ENCODE measurements around the gene AIP. TPM values are rescaled to one million over a fixed set of nuclear protein-coding genes. Genes with fewer than 3 reads are reported as not detected.

The AIP gene
- total and polyA plus RNA-seq, 2 of the 8 experiments (the other 6 are each of a cell fraction or from before 2014, with no cell fraction given), result 29.8 to 54.4 TPM

DNA sequence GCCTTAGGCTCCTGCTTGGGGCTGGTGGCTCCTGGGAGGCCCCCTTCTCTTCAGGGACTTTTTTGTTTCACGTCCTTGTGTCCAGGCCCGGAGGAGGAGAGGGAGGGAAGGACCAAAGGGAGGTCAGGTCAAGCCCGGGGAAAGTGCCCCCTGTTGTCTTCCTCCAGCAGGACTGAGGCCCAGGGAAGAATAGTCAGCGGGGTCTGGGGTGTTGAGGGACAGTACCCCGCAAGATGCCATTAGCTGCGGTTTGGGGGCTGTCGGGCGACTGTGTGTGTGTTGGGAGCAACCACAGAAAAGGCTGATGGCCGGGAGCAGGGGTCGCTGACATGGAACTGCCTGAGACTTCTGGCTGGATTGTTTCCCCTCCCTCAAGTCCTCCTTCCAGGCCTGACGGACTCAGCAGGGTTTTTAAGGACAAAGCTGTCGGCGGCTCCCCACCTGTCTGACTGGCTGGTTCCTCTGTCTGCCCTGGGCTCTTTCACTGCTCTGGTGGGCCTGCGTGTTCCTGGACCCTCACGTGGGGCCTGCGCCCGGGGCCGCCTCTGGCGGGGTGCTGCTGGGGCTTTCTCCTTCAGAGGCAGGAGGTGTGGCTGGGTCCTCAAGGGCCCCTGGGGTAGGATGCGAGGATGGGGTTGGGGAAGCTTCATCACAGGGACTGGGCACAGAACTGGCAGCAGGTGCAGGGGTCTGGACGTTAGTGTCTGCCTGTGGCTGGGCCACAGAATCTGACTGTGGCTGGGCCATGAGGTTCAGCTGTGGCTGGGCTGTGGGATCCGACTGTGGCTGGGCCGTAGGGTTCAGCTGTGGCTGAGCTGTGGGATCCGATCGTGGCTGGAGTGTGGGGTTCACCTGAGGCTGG lies 31.8 kb upstream of the AIP start:
- no peaks in the 10 kb centered on the region for H3K4me1 ChIP-seq (replicated peaks in 1 of 4; ENCODE audit: control insufficient read depth in 3 of 4, insufficient read depth in 4 of 4, low read length in 3 of 4)
- H3K4ac ChIP-seq (replicated peaks; ENCODE audit: insufficient read length, low read depth, low read length), result no peak overlapping the region
- no peaks in the 10 kb centered on the region for H3K79me2 ChIP-seq (ENCODE audit: control insufficient read depth in 1 of 2, insufficient read depth in 2 of 2, low read length in 2 of 2)
- H2BK5ac ChIP-seq (ENCODE audit: low read depth, low read length), result no peak overlapping the region
- no peak overlapping the region for H3K23ac ChIP-seq (ENCODE audit: insufficient read length)
- DNase-seq (ENCODE audit: low read depth in 1 of 2, low spot score in 2 of 2) (no peak), FAIRE-seq (no peak)
- H4K20me1 ChIP-seq (replicated peaks in 1 of 2; ENCODE audit: control insufficient read depth in 1 of 2, insufficient read depth in 2 of 2, low read length in 2 of 2), result no peaks in the 10 kb centered on the region
- H2AK5ac ChIP-seq (ENCODE audit: low read depth, low read length), result no peak overlapping the region
- H3K9me3 ChIP-seq (ENCODE audit: insufficient read depth in 2 of 2, low read depth in 1 of 2, low read length in 1 of 2), result no peaks in the 10 kb centered on the region
- no peak overlapping the region for H4K91ac ChIP-seq (replicated peaks; ENCODE audit: insufficient read length, low read length)
- no peak overlapping the region for H3K27ac ChIP-seq (ENCODE audit: low read depth, low read length)
- no peaks in the 10 kb centered on the region for H3K23me2 ChIP-seq (ENCODE audit: low read depth, low read length)
- H2BK12ac ChIP-seq (ENCODE audit: low read depth, low read length), result no peak overlapping the region
- POLR2A ChIA-PET (ENCODE audit: partially characterized antibody), result interaction anchor here (1.2 to 2.2 kb wide), 8 partner anchors 8 to 23 kb away, joined by 3 to 15 read pairs (median 7); partner anchors contain the start of genes CORO1B, PTPRCAP and RPS6KB2
- no peaks in the 10 kb centered on the region for H3K27me3 ChIP-seq (replicated peaks in 1 of 4; ENCODE audit: control insufficient read depth in 3 of 4, extremely low read depth in 1 of 4, insufficient read depth in 3 of 4, low read length in 3 of 4)
- H2BK120ac ChIP-seq (replicated peaks; ENCODE audit: low read depth, low read length), result no peak overlapping the region
- H2BK20ac ChIP-seq (ENCODE audit: low read length), result no peak overlapping the region
- no peaks in the 10 kb centered on the region for H3K36me3 ChIP-seq (ENCODE audit: control insufficient read depth in 2 of 4, insufficient read depth in 4 of 4, low read length in 3 of 4)
- H4K8ac ChIP-seq (ENCODE audit: extremely low read depth, insufficient read depth, low read length), result peak overlapping the region; percentile 36; the same call in 1 of the 2 replicates
- H2AFZ ChIP-seq (ENCODE audit: low read length), result no peak overlapping the region
- no peak overlapping the region for H3K56ac ChIP-seq (replicated peaks; ENCODE audit: insufficient read length, low read depth, low read length)
- no peak overlapping the region for H3K4me3 ChIP-seq (ENCODE audit: extremely low read depth in 1 of 4, insufficient read depth in 2 of 4, low read depth in 3 of 4, low read length in 4 of 4)
- CTCF ChIA-PET (ENCODE audit: partially characterized antibody), result interaction anchor here (1.0 to 2.1 kb wide), 6 partner anchors 9 to 49 kb away, joined by 3 to 8 read pairs (median 4); partner anchors contain the start of gene PPP1CA
- no peaks in the 10 kb centered on the region for H3K79me1 ChIP-seq (ENCODE audit: low read depth, low read length)
- H2BK15ac ChIP-seq (ENCODE audit: low read length), result 0 out of 2 replicates have a peak overlapping the region, but pooled peaks have one; percentile 46
- no peak overlapping the region for H3K9ac ChIP-seq (replicated peaks in 1 of 4; ENCODE audit: extremely low read depth in 1 of 4, low read depth in 3 of 4, low read length in 3 of 4)
- 92% methylated on average over 22 of the region's 25 CpGs; no CpG with 5 or more reads in 1 of the 2 experiments for WGBS, 2 experiments (ENCODE audit: extremely low coverage in 1 of 2, insufficient coverage in 1 of 2, insufficient read length in 1 of 2, insufficient replicate concordance in 2 of 2, low coverage in 1 of 2, low lambda C conversion rate in 2 of 2, missing lambda C conversion rate in 1 of 2)
- no peak overlapping the region for H3K4me2 ChIP-seq (ENCODE audit: insufficient read depth in 1 of 2, low read depth in 2 of 2, low read length in 2 of 2)
- TF ChIP-seq JUND (IDR thresholded peaks at IDR 0.05; ENCODE audit: low read length) (no peak), SIX5 (IDR thresholded peaks at IDR 0.05; ENCODE audit: low read depth, low read length) (no peak), RAD21 (IDR thresholded peaks at IDR 0.05 in 1 of 2, conservative IDR thresholded peaks at IDR 0.05 in 1 of 2; ENCODE audit: low read depth in 2 of 2, low read length in 2 of 2) (no peak), POLR2AphosphoS5 (IDR thresholded peaks at IDR 0.05; ENCODE audit: low read depth, low read length) (no peak), SP1 (IDR thresholded peaks at IDR 0.05; ENCODE audit: low read depth, low read length) (no peak), EZH2 (IDR thresholded peaks at IDR 0.05; ENCODE audit: low read depth, low read length, severe bottlenecking) (no peak), POU5F1 (IDR thresholded peaks at IDR 0.05; ENCODE audit: low read depth, low read length) (no peak), YY1 (IDR thresholded peaks at IDR 0.05; ENCODE audit: low read depth, low read length) (no peak), EP300 (IDR thresholded peaks at IDR 0.05; ENCODE audit: borderline replicate concordance in 1 of 2, low read depth in 2 of 2, low read length in 2 of 2) (no peak), MAX (IDR thresholded peaks at IDR 0.05) (no peak), TAF7 (optimal IDR thresholded peaks at IDR 0.05; ENCODE audit: borderline replicate concordance, low read depth, low read length) (no peak)
- H4K5ac ChIP-seq (ENCODE audit: insufficient read length, low read depth, low read length), result no peak overlapping the region
- H3K18ac ChIP-seq (ENCODE audit: extremely low read depth, low read length), result peak overlapping the region; percentile 19; the same call in 1 of the 2 replicates
- no peak overlapping the region for H3K14ac ChIP-seq (ENCODE audit: insufficient read length)

Data from H1 (cell line).